Rectal smooth muscle tissue (tissue), 1 donor: ENCODE results near the gene CIDEB.

ENCODE experiments used
- H3K27ac ChIP-seq: one replicate; pipeline ENCODE4 v1.7.0; 2013; ENCODE audit warnings: low read depth, low read length, inconsistent platforms
- H3K27me3 ChIP-seq: one replicate; pipeline ENCODE4 v1.7.0; 2013; ENCODE audit warnings: low read length; ENCODE audit not compliant: control insufficient read depth, insufficient read depth
- H3K36me3 ChIP-seq: one replicate; pipeline ENCODE4 v1.7.0; 2013; ENCODE audit warnings: low read length; ENCODE audit not compliant: control insufficient read depth, insufficient read depth
- H3K4me1 ChIP-seq: one replicate; pipeline ENCODE4 v1.7.0; 2013; ENCODE audit warnings: low read length; ENCODE audit not compliant: control insufficient read depth, insufficient read depth
- H3K4me3 ChIP-seq: one replicate; pipeline ENCODE4 v1.7.0; 2013; ENCODE audit warnings: low read length
- H3K9ac ChIP-seq: one replicate; pipeline ENCODE4 v1.7.0; 2013; ENCODE audit warnings: low read length

Gene CIDEB

GRCh38 chr14:24315243-24315806 is 7.5 kb upstream of the CIDEB start:
- Histone ChIP-seq H3K27ac (no peak overlapping the region), H3K4me1 (peaks cover 3% of the 10 kb centered on the region), H3K4me3 (no peak overlapping the region), H3K9ac (no peak overlapping the region), H3K36me3 (no peaks in the 10 kb centered on the region), H3K27me3 (no peaks in the 10 kb centered on the region)

DNA sequence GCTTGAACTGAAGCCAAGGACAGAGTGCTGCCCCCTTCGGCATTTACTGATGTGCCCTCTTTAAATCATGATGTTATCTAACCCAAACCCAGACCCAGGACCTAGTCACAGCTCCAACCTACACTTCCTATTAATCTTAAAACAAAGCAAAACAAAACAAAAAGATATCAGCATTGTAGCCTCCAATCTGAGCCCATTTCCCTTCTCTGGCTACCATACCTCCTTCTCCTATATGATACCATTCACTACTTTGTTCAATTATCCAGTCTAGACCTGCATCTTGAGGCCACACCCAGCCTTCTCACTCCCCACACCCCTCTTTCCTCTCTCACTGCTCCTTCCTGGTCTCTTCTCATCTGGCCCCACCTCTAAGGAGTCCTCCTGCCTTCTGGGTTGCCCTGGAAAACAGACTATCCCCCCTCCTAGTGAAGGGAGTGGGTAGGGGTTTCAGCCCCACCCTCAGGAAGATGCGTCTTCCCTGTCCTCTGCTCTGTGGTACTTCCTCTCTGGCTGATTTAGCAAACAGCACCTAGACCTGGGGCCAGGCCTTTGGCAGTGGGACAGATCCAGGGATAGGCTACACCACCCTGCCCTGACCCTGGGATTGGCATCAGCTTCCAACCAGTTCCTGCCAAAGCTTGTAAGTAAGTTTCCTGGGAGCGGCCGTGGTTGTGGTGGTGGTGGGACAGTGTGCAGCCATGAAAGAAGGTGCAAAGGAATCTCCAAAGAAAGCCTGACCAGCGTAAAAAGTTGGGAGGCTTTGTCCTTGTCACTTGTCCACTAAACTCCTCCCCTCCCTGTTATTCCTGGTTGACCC is 6.8 kb upstream of the CIDEB start:
- Histone ChIP-seq H3K4me1 (peaks cover 8% of the 10 kb centered on the region), H3K36me3 (no peaks in the 10 kb centered on the region), H3K4me3 (no peak overlapping the region), H3K9ac (no peak overlapping the region), H3K27me3 (no peaks in the 10 kb centered on the region), H3K27ac (no peak overlapping the region)

DNA sequence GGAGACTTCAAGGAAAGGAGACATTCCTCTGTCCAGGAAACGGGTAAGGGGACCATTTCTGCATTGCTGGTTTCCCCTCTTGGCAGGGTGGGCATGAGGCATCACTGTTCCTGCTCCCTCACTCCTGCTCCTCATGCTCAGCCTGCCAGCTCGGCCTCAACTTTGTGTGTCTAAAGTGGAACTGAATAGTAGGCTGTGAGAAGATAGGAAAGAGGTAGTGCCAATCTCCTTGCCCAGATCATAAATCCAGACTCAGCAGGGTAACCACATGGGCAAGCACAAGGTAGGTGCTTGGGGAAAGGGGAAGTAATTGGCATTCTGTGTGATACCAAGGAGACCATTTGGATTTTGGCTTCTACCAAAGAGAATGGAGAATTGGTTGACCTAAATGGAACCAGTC is 6.1 kb upstream of the CIDEB start:
- H3K4me3 ChIP-seq = no peak overlapping the region

GRCh38 chr14:24312736-24313507 is 5.1 kb upstream of the CIDEB start:
- Histone ChIP-seq H3K27me3 (no peaks in the 10 kb centered on the region), H3K4me1 (peaks cover 8% of the 10 kb centered on the region), H3K27ac (no peak overlapping the region), H3K4me3 (no peak overlapping the region), H3K36me3 (no peaks in the 10 kb centered on the region), H3K9ac (no peak overlapping the region)

More for the DNA sequence above, 6.1 kb upstream of the CIDEB start:
- Histone ChIP-seq H3K9ac (no peak overlapping the region), H3K4me1 (peaks cover 8% of the 10 kb centered on the region), H3K27ac (no peak overlapping the region), H3K27me3 (no peaks in the 10 kb centered on the region), H3K36me3 (no peaks in the 10 kb centered on the region)

- Histone ChIP-seq H3K9ac (no peak overlapping the region), H3K27me3 (no peaks in the 10 kb centered on the region), H3K4me3 (peak overlapping the region; percentile 67)
Measured at GRCh38 chr14:24311837-24312615, 4.2 kb upstream of the CIDEB start.

GRCh38 chr14:24310646-24311604 is 3.1 kb upstream of the CIDEB start, which contains the start of gene LTB4R:
LTB4R (plus strand) TSS chr14:24311502; CDS start chr14:24315652, 4,150 bp downstream.
- Histone ChIP-seq H3K9ac (peak within 1 kb of the TSS; percentile 53), H3K4me3 (peak within 1 kb of the TSS; percentile 67)

More at GRCh38 chr14:24311837-24312615, 4.2 kb upstream of the CIDEB start:
- Histone ChIP-seq H3K27ac (no peak overlapping the region), H3K36me3 (peaks cover 3% of the 10 kb centered on the region), H3K4me1 (peaks cover 8% of the 10 kb centered on the region)

DNA sequence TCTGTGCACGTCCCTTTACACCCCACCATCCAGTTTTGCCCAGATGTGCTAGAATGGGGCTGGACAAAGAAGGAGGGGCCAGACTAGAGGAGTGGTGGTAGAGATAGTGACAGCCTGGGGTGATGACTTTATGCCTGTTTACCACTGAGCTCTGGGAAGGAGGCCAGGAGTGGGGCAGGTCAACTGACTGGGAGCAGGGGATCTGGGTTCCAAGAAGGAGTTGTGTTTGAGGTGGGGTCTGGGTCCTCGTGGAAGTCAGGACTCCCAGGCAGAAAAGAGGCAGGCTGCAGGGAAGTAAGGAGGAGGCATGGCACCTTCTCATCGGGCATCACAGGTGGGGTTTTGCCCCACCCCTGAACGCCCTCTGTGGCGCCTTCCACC is 2.5 kb upstream of the CIDEB start:
- Histone ChIP-seq H3K9ac (no peak overlapping the region), H3K4me1 (peaks cover 8% of the 10 kb centered on the region), H3K36me3 (peaks cover 16% of the 10 kb centered on the region), H3K27me3 (no peaks in the 10 kb centered on the region), H3K27ac (peak overlapping the region; percentile 59), H3K4me3 (peak overlapping the region; percentile 67)

More at GRCh38 chr14:24310646-24311604, 3.1 kb upstream of the CIDEB start, which contains the start of gene LTB4R:
- peak within 1 kb of the TSS; percentile 59 for H3K27ac ChIP-seq
- H3K4me1 ChIP-seq = peaks cover 8% of the 10 kb centered on the region
- H3K36me3 ChIP-seq = peaks cover 9% of the 10 kb centered on the region
- H3K27me3 ChIP-seq = no peaks in the 10 kb centered on the region

- peak within 1 kb of the TSS; percentile 59 for H3K27ac ChIP-seq
- H3K4me3 ChIP-seq = peak within 1 kb of the TSS; percentile 67
- no peak within 1 kb of the TSS for H3K9ac ChIP-seq
- H3K27me3 ChIP-seq = no peaks in the 10 kb centered on the region
- H3K4me1 ChIP-seq = peaks cover 8% of the 10 kb centered on the region
- peaks cover 21% of the 10 kb centered on the region for H3K36me3 ChIP-seq
Measured at GRCh38 chr14:24309538-24310264, 1.9 kb upstream of the CIDEB start, which contains the start of gene LTB4R2. LTB4R2 (plus strand) TSS chr14:24310140; CDS start chr14:24310665, 525 bp downstream.

GRCh38 chr14:24308342-24309124 is 756 bp upstream of the CIDEB start:
- Histone ChIP-seq H3K27me3 (no peaks in the 10 kb centered on the region), H3K36me3 (peaks cover 32% of the 10 kb centered on the region), H3K4me1 (peaks cover 8% of the 10 kb centered on the region), H3K9ac (no peak overlapping the region), H3K27ac (no peak overlapping the region), H3K4me3 (no peak overlapping the region)

DNA sequence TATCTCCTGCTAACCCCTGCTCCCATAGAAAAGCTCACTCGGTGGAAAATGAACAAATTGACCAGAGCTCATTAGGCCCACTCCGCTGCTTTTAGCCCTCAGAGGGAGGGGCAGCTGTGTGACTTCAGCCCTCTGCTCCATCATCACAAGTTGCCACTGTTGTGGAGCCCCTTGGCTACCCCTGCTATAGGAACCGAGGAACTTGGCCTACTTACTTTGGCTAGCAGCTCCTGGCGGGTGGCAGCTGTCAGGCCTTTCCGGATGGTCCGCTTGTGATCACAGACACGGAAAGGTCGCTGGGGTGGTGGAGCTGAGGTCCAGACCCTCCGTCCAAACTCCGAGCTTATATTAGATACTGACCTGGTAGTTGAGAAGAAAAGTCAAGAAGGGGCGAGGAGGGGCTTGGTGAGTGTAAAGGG is 612 bp downstream of the CIDEB start:
- no peak overlapping the region for H3K27ac ChIP-seq
- H3K27me3 ChIP-seq = no peaks in the 10 kb centered on the region
- H3K4me1 ChIP-seq = peaks cover 8% of the 10 kb centered on the region
- no peak overlapping the region for H3K9ac ChIP-seq
- H3K4me3 ChIP-seq = no peak overlapping the region
- H3K36me3 ChIP-seq = peaks cover 43% of the 10 kb centered on the region
